GM12878 (cell line): Measurements from ENCODE around the gene PALS1. TPM values are rescaled to one million over a fixed set of nuclear protein-coding genes. Genes with fewer than 3 reads are reported as not detected.

Source experiments
- ATAC-seq: fragments of 200-7000 bp; cut with Tn5 transposase; 3 replicates; pipeline ENCODE4 v1.9.1; 2020; ENCODE audit warnings: mild to moderate bottlenecking, moderate library complexity
- BruUV-seq: library from RNA; stranded (reverse); fragments of 400-500 nt; replicated peaks from 2 replicates; lab custom pipeline; 2021; lab: Mats Ljungman, UMichigan
- CTCF ChIA-PET: fragments of 300-600 bp; sonication (Branson Sonifier 250); formaldehyde crosslinking; extraction: SDS; loops from one replicate; lab custom pipeline; 2021; ENCODE audit warnings: inconsistent platforms; lab: Yijun Ruan, JAX
- POLR2A ChIA-PET: fragments of 350-600 bp; formaldehyde crosslinking; extraction: SDS; loops from one replicate; lab custom pipeline; 2021; ENCODE audit warnings: inconsistent platforms; lab: Charles Lee
- RAD21 ChIA-PET: fragments of 300-600 bp; sonication (Branson Sonifier 250); formaldehyde crosslinking; loops from one replicate; lab custom pipeline; 2023; ENCODE audit warnings: antibody characterized with exemption; ENCODE audit not compliant: unreplicated experiment; lab: Charles Lee
- SMC1A ChIA-PET: fragments of 300-600 bp; sonication (Branson Sonifier 250); formaldehyde crosslinking; loops from one replicate; lab custom pipeline; 2023; ENCODE audit not compliant: unreplicated experiment, uncharacterized antibody; lab: Charles Lee
- DNase-seq: peaks from one replicate; pipeline ENCODE4 v3.0.0-alpha.2; 2011; ENCODE audit warnings: low read depth, low spot score
- FAIRE-seq: peaks from 3 replicates; lab custom pipeline; 2011; peaks lifted over from hg19 to GRCh38; lab: Jason Lieb, UNC
- H2AFZ ChIP-seq: 2 replicates; pipeline ENCODE4 v1.6.0; 2011; ENCODE audit warnings: low read depth, low read length, control low read depth; ENCODE audit not compliant: control insufficient read depth
- H3K27ac ChIP-seq: 2 replicates; pipeline ENCODE4 v1.5.1; 2011; ENCODE audit warnings: control low read depth; ENCODE audit not compliant: control insufficient read depth, insufficient read depth
- H3K27me3 ChIP-seq, 2 experiments: replicated peaks in 1 of 2; 2 replicates each; pipeline versions ENCODE4 v1.6.0 to v1.6.1; 2011; ENCODE audit warnings: low read length in 1 of 2; ENCODE audit not compliant: control insufficient read depth in 2 of 2, insufficient read depth in 2 of 2
- H3K36me3 ChIP-seq, 2 experiments: 2 replicates each; pipeline ENCODE4 v1.5.1; 2011; ENCODE audit warnings: low read length in 1 of 2; ENCODE audit not compliant: control insufficient read depth in 2 of 2, insufficient read depth in 2 of 2
- H3K4me1 ChIP-seq: 2 replicates; pipeline ENCODE4 v1.6.1; 2011; ENCODE audit warnings: mild to moderate bottlenecking, low read length, moderate library complexity, mixed read lengths; ENCODE audit not compliant: control insufficient read depth, insufficient read depth
- H3K4me2 ChIP-seq: 2 replicates; pipeline ENCODE4 v1.6.0; 2011; ENCODE audit warnings: control low read depth; ENCODE audit not compliant: control insufficient read depth, insufficient read depth
- H3K4me3 ChIP-seq: fragments of 200-600 bp; sonication (generic); 2 replicates; pipeline ENCODE4 v1.5.1; 2016
- H3K79me2 ChIP-seq: 2 replicates; pipeline ENCODE4 v1.6.0; 2011; ENCODE audit warnings: low read length; ENCODE audit not compliant: control insufficient read depth, insufficient read depth
- H3K9ac ChIP-seq: 2 replicates; pipeline ENCODE4 v1.8.0; 2011; ENCODE audit warnings: low read length, control low read depth, mixed read lengths; ENCODE audit not compliant: control insufficient read depth, insufficient read depth
- H3K9me3 ChIP-seq: replicated peaks from 3 replicates; pipeline ENCODE4 v1.5.1; 2011; ENCODE audit warnings: mild to moderate bottlenecking, low read length; ENCODE audit not compliant: control insufficient read depth, insufficient read depth
- H4K20me1 ChIP-seq: 2 replicates; pipeline ENCODE4 v1.6.0; 2011; ENCODE audit not compliant: control insufficient read depth, insufficient read depth
- BACH1 ChIP-seq: fragments of 450-650 bp; IDR thresholded peaks from 2 replicates; pipeline ENCODE4 v1.6.1; 2017; ENCODE audit warnings: mild to moderate bottlenecking, borderline replicate concordance
- BCL11A ChIP-seq: IDR thresholded peaks from 2 replicates; pipeline ENCODE4 v1.6.1; 2011; ENCODE audit warnings: low read depth, low read length
- FOXK2 ChIP-seq: fragments of 450-650 bp; IDR thresholded peaks from 2 replicates; pipeline ENCODE4 v1.6.1; 2017; ENCODE audit warnings: mild to moderate bottlenecking, moderate library complexity
- HDAC2 ChIP-seq: fragments of 200-600 bp; sonication (generic); IDR thresholded peaks from 2 replicates; pipeline ENCODE4 v1.6.1; 2017
- HDAC6 ChIP-seq: fragments of 200-600 bp; sonication (generic); IDR thresholded peaks from one replicate; pipeline ENCODE4 v1.8.0; 2017; ENCODE audit warnings: antibody characterized with exemption; ENCODE audit not compliant: unreplicated experiment
- MXI1 ChIP-seq: fragments of 150-350 bp; IDR thresholded peaks from 2 replicates; pipeline ENCODE4 v1.6.1; 2011; ENCODE audit warnings: low read depth, mild to moderate bottlenecking, inconsistent platforms, low read length, improper control_type of control experiment
- MYC ChIP-seq: IDR thresholded peaks from 2 replicates; pipeline ENCODE4 v1.6.1; 2011; ENCODE audit warnings: mild to moderate bottlenecking, low read length, moderate library complexity, inconsistent platforms; ENCODE audit not compliant: insufficient read depth, insufficient replicate concordance, insufficient read length, severe bottlenecking
- POLR2AphosphoS5 ChIP-seq: IDR thresholded peaks from 2 replicates; pipeline ENCODE4 v1.6.1; 2011; ENCODE audit warnings: mild to moderate bottlenecking, low read length, inconsistent platforms
- RAD21 ChIP-seq: IDR thresholded peaks from 2 replicates; pipeline ENCODE4 v1.6.1; 2011; ENCODE audit warnings: mild to moderate bottlenecking, low read depth, low read length, moderate library complexity; ENCODE audit not compliant: insufficient read depth
- RAD51 ChIP-seq: fragments of 450-650 bp; IDR thresholded peaks from 2 replicates; pipeline ENCODE4 v1.6.1; 2016; ENCODE audit warnings: moderate library complexity, mild to moderate bottlenecking, inconsistent platforms
- STAT3 ChIP-seq: IDR thresholded peaks from 2 replicates; pipeline ENCODE4 v1.6.1; 2011; ENCODE audit warnings: low read depth, low read length, improper control_type of control experiment
- ZSCAN29 ChIP-seq: fragments of 450-650 bp; IDR thresholded peaks from 2 replicates; pipeline ENCODE4 v1.6.1; 2017; ENCODE audit warnings: mild to moderate bottlenecking, moderate library complexity
- WGBS: methylation state at CpG from one replicate; pipeline ENCODE4 v1.1.6; 2016; ENCODE audit warnings: low lambda C conversion rate; ENCODE audit not compliant: insufficient replicate concordance, insufficient coverage; ENCODE audit errors: missing lambda C conversion rate; 5-methylcytosine and 5-hydroxymethylcytosine counted together
- in situ Hi-C: fragments of 300-500 bp; cut with MboI; formaldehyde crosslinking; loops from 9 replicates; pipeline ENCODE4 v1.14.3; 2018; ENCODE audit warnings: mixed read lengths
- intact Hi-C: fragments of 100-400 bp; cut with micrococcal nuclease; formaldehyde crosslinking; loops from one replicate; pipeline ENCODE4 v1.14.2; 2022; ENCODE audit not compliant: unreplicated experiment
- polyA plus RNA-seq, 11 experiments: library from polyadenylated mRNA; depleted of rRNA in 4 of 11; unstranded in 6 of 11; stranded (reverse) in 5 of 11; fragments of >200 nt; fragmentation: Nextera tagmentation in 4 of 11; fragmentation: Illumina TruSeq in 1 of 11; extraction: Ambion mirVana in 4 of 11; extraction: Trizol in 1 of 11; gene quantifications; 1 replicate in 1 of 11; 2 replicates in 10 of 11; pipeline versions ENCODE4 v1.2.1 to v1.2.3, GENCODE V29; 2011 to 2016; ENCODE audit warnings: inconsistent platforms in 2 of 11, missing spikeins in 2 of 11, low read depth in 1 of 11
- total RNA-seq, 4 experiments: library from RNA; depleted of rRNA in 3 of 4; stranded (reverse); fragments of >200 nt in 3 of 4; fragmentation: Illumina TruSeq in 1 of 4; extraction: Trizol in 1 of 4; gene quantifications; 2 replicates each; pipeline versions ENCODE4 v1.2.1 to v1.2.3, GENCODE V29; 2013 to 2021
- TF ChIP-seq, protein P1 (sequence below): fragments of 450-650 bp; IDR thresholded peaks from 2 replicates; pipeline ENCODE4 v1.6.1; 2016; ENCODE audit warnings: mild to moderate bottlenecking

PALS1 gene
- total and polyA plus RNA-seq, 10 of the 15 experiments (the other 5 are each of a cell fraction or from before 2014, with no cell fraction given): 4.2 to 10.9 (median 6.6) TPM

GRCh38 chr14:67195279-67195678, 46.0 kb upstream of the PALS1 start:
- Histone ChIP-seq H3K4me2 (no peak overlapping the region), H3K9ac (no peak overlapping the region), H3K9me3 (no peaks in the 10 kb centered on the region), H3K79me2 (no peaks in the 10 kb centered on the region)
- CTCF ChIA-PET: no interaction called here
- DNase-seq (no peak), FAIRE-seq (no peak)
- RAD21 ChIA-PET: interaction anchor here (0.7 to 1.3 kb wide), 2 partner anchors 15 to 164 kb away, joined by 3 read pairs; partner anchors contain the start of gene ATP6V1D
- 76% methylated on average over 2 of the region's 2 CpGs for WGBS
- TF ChIP-seq BACH1 (no peak), FOXK2 (no peak), BCL11A (no peak)
- TF ChIP-seq, all 136 proteins: peak for 0
- Histone ChIP-seq H3K4me1 (no peaks in the 10 kb centered on the region), H4K20me1 (no peaks in the 10 kb centered on the region), H3K4me3 (no peak overlapping the region), H3K36me3 (no peaks in the 10 kb centered on the region), H2AFZ (no peak overlapping the region), H3K27me3 (no peaks in the 10 kb centered on the region), H3K27ac (no peak overlapping the region)
- ChIA-PET POLR2A (no interaction called here), SMC1A (no interaction called here)
- intact Hi-C loops (no loop called here), in situ Hi-C loops (no loop called here)
- ATAC-seq: no peak
- BruUV-seq: no TSS peak

DNA sequence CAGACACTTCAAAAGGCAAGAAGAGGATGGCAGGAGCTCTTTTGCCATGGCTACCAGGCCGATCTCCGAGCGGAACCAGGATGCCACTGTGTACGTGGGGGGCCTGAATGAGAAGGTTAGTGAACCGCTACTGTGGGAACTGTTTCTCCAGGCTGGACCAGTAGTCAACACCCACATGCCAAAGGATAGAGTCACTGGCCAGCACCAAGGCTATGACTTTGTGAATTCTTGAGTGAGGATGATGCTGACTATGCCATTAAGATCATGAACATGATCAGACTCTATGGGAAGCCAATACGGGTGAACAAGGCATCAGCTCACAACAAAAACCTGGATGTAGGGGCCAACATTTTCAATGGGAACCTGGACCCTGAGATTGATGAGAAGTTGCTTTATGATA, 42.2 kb upstream of the PALS1 start:
- WGBS: 75% methylated on average over 6 of the region's 6 CpGs
- Histone ChIP-seq H2AFZ (no peak overlapping the region), H3K27ac (no peak overlapping the region), H3K9me3 (no peaks in the 10 kb centered on the region), H3K4me1 (no peaks in the 10 kb centered on the region), H3K27me3 (no peaks in the 10 kb centered on the region)
- ChIA-PET POLR2A (no interaction called here), RAD21 (no interaction called here)
- BruUV-seq: no TSS peak
- intact Hi-C loops: no loop called here
- no peak for DNase-seq
- ATAC-seq: no peak
- in situ Hi-C loops: no loop called here
- TF ChIP-seq RAD21 (no peak), STAT3 (no peak), MYC (no peak), HDAC2 (no peak), MXI1 (no peak), HDAC6 (no peak), ZSCAN29 (no peak), POLR2AphosphoS5 (no peak), RAD51 (no peak)
- TF ChIP-seq, protein P1, sequence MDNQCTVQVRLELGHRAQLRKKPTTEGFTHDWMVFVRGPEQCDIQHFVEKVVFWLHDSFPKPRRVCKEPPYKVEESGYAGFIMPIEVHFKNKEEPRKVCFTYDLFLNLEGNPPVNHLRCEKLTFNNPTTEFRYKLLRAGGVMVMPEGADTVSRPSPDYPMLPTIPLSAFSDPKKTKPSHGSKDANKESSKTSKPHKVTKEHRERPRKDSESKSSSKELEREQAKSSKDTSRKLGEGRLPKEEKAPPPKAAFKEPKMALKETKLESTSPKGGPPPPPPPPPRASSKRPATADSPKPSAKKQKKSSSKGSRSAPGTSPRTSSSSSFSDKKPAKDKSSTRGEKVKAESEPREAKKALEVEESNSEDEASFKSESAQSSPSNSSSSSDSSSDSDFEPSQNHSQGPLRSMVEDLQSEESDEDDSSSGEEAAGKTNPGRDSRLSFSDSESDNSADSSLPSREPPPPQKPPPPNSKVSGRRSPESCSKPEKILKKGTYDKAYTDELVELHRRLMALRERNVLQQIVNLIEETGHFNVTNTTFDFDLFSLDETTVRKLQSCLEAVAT: no peak
- TF ChIP-seq, all 136 proteins: peak for 0
- ChIA-PET SMC1A (no interaction called here), CTCF (interaction anchor here (0.5 kb wide), 1 partner anchor 368 kb away, joined by 3 read pairs; no protein-coding TSS in a partner anchor)
- FAIRE-seq: no peak
- H3K36me3 ChIP-seq: no peaks in the 10 kb centered on the region
- H3K79me2 ChIP-seq: no peaks in the 10 kb centered on the region
- no peaks in the 10 kb centered on the region for H4K20me1 ChIP-seq
- no peak overlapping the region for H3K9ac ChIP-seq
- H3K4me3 ChIP-seq: no peak overlapping the region
- H3K4me2 ChIP-seq: no peak overlapping the region
